IMR-90 (cell line): ENCODE results near the gene TMEM60. TPM values are rescaled to one million over a fixed set of nuclear protein-coding genes. Genes with fewer than 3 reads are reported as not detected.

ENCODE experiments used
- ATAC-seq: fragments of 200-7000 bp; cut with Tn5 transposase; 2 replicates; pipeline ENCODE4 v1.9.1; 2020; ENCODE audit warnings: low read depth, mild to moderate bottlenecking, moderate library complexity
- BruUV-seq: library from RNA; stranded (reverse); fragments of 400-500 nt; replicated peaks from 2 replicates; lab custom pipeline; 2021; lab: Mats Ljungman, UMichigan
- CTCF ChIA-PET: fragments of 300-600 bp; formaldehyde crosslinking; extraction: SDS; loops from one replicate; lab custom pipeline; 2021; ENCODE audit warnings: antibody characterized with exemption; lab: Yijun Ruan, JAX
- POLR2A ChIA-PET: fragments of 300-600 bp; sonication (Branson Sonifier 250); formaldehyde crosslinking; loops from one replicate; lab custom pipeline; 2022; ENCODE audit warnings: antibody characterized with exemption; ENCODE audit not compliant: unreplicated experiment; lab: Charles Lee
- DNase-seq: peaks from one replicate; pipeline ENCODE4 v3.0.0; 2013
- H2AFZ ChIP-seq: replicated peaks from 2 replicates; pipeline ENCODE3; 2013; ENCODE audit warnings: low read length, mild to moderate bottlenecking; ENCODE audit not compliant: poor library complexity
- H2AK5ac ChIP-seq: 2 replicates; pipeline ENCODE4 v1.6.1; 2013; ENCODE audit warnings: low read depth, low read length, inconsistent platforms
- H2AK9ac ChIP-seq: replicated peaks from 2 replicates; pipeline ENCODE3; 2013; ENCODE audit warnings: mild to moderate bottlenecking, low read depth, low read length, moderate library complexity; ENCODE audit not compliant: poor library complexity
- H2BK120ac ChIP-seq: 2 replicates; pipeline ENCODE4 v1.6.1; 2013; ENCODE audit warnings: low read depth, low read length, inconsistent platforms
- H2BK15ac ChIP-seq: 3 replicates; pipeline ENCODE4 v1.6.1; 2013; ENCODE audit warnings: low read depth, low read length, inconsistent platforms
- H2BK20ac ChIP-seq: 2 replicates; pipeline ENCODE4 v1.6.1; 2013; ENCODE audit warnings: low read depth, mild to moderate bottlenecking, inconsistent platforms, low read length, moderate library complexity
- H2BK5ac ChIP-seq: 2 replicates; pipeline ENCODE4 v1.6.1; 2013; ENCODE audit warnings: mild to moderate bottlenecking, low read depth, low read length, inconsistent platforms; ENCODE audit not compliant: poor library complexity, severe bottlenecking
- H3K14ac ChIP-seq: replicated peaks from 2 replicates; pipeline ENCODE4 v1.6.1; 2013; ENCODE audit warnings: low read depth, low read length, inconsistent platforms
- H3K18ac ChIP-seq: 2 replicates; pipeline ENCODE4 v1.6.1; 2013; ENCODE audit warnings: low read depth, low read length, control low read depth
- H3K23ac ChIP-seq: 2 replicates; pipeline ENCODE4 v1.6.1; 2013; ENCODE audit warnings: low read depth, low read length, inconsistent platforms
- H3K27ac ChIP-seq: 2 replicates; pipeline ENCODE4 v1.5.1; 2013; ENCODE audit warnings: mild to moderate bottlenecking, control low read depth, low read length; ENCODE audit not compliant: insufficient read depth
- H3K27me3 ChIP-seq: 2 replicates; pipeline ENCODE4 v1.6.1; 2013; ENCODE audit warnings: low read length; ENCODE audit not compliant: control insufficient read depth, insufficient read depth
- H3K36me3 ChIP-seq: 2 replicates; pipeline ENCODE4 v1.6.1; 2013; ENCODE audit warnings: low read length, mixed read lengths; ENCODE audit not compliant: control insufficient read depth, insufficient read depth
- H3K4ac ChIP-seq: 2 replicates; pipeline ENCODE4 v1.6.1; 2013; ENCODE audit warnings: low read depth, low read length, inconsistent platforms
- H3K4me1 ChIP-seq: 2 replicates; pipeline ENCODE4 v1.6.1; 2013; ENCODE audit warnings: low read length, mixed read lengths; ENCODE audit not compliant: control insufficient read depth, insufficient read depth
- H3K4me2 ChIP-seq: 2 replicates; pipeline ENCODE4 v1.6.1; 2013; ENCODE audit warnings: low read depth, mild to moderate bottlenecking, control low read depth, low read length, moderate library complexity
- H3K4me3 ChIP-seq: 2 replicates; pipeline ENCODE4 v1.5.1; 2013; ENCODE audit warnings: low read depth, mild to moderate bottlenecking, control low read depth, low read length, moderate library complexity; ENCODE audit not compliant: insufficient read depth
- H3K56ac ChIP-seq: 2 replicates; pipeline ENCODE4 v1.6.1; 2013; ENCODE audit warnings: low read length, inconsistent platforms; ENCODE audit not compliant: insufficient read depth; ENCODE audit errors: extremely low read depth
- H3K79me1 ChIP-seq, 2 experiments: 2 replicates each; pipeline ENCODE4 v1.6.1; 2013; ENCODE audit warnings: low read length in 2 of 2, inconsistent platforms in 1 of 2, low read depth in 1 of 2
- H3K9ac ChIP-seq: 2 replicates; pipeline ENCODE4 v1.6.1; 2013; ENCODE audit warnings: low read depth, low read length, control low read depth
- H3K9me1 ChIP-seq: 2 replicates; pipeline ENCODE4 v1.6.1; 2013; ENCODE audit warnings: low read length, inconsistent platforms; ENCODE audit not compliant: insufficient read depth
- H3K9me3 ChIP-seq: 2 replicates; pipeline ENCODE4 v1.6.1; 2013; ENCODE audit warnings: low read length; ENCODE audit not compliant: control insufficient read depth, insufficient read depth
- H4K20me1 ChIP-seq: 2 replicates; pipeline ENCODE4 v1.6.1; 2013; ENCODE audit warnings: low read length, inconsistent platforms; ENCODE audit not compliant: insufficient read depth
- H4K5ac ChIP-seq: 2 replicates; pipeline ENCODE4 v1.6.1; 2013; ENCODE audit warnings: mild to moderate bottlenecking, low read depth, low read length, control low read depth
- H4K8ac ChIP-seq, 2 experiments: 2 replicates each; pipeline ENCODE4 v1.6.1; 2013; ENCODE audit warnings: low read depth in 2 of 2, low read length in 2 of 2, control low read depth in 1 of 2, inconsistent platforms in 1 of 2
- H4K91ac ChIP-seq: 2 replicates; pipeline ENCODE4 v1.6.1; 2013; ENCODE audit warnings: low read depth, low read length, inconsistent platforms; ENCODE audit not compliant: insufficient read depth
- CEBPB ChIP-seq: IDR thresholded peaks from 2 replicates; pipeline ENCODE4 v1.6.1; 2012; ENCODE audit warnings: low read depth, low read length, improper control_type of control experiment
- CHD1 ChIP-seq: IDR thresholded peaks from 2 replicates; pipeline ENCODE4 v1.6.1; 2012; ENCODE audit warnings: low read depth, low read length, improper control_type of control experiment
- FOS ChIP-seq: fragments of 150-350 bp; IDR thresholded peaks from 2 replicates; pipeline ENCODE4 v1.6.1; 2016; ENCODE audit warnings: low read depth, low read length
- MAFK ChIP-seq: IDR thresholded peaks from 2 replicates; pipeline ENCODE4 v1.6.1; 2012; ENCODE audit warnings: low read depth, low read length, improper control_type of control experiment
- MAZ ChIP-seq: IDR thresholded peaks from 2 replicates; pipeline ENCODE4 v1.6.1; 2012; ENCODE audit warnings: low read depth, mild to moderate bottlenecking, low read length, improper control_type of control experiment, moderate library complexity, borderline replicate concordance
- NFE2L2 ChIP-seq: fragments of 150-350 bp; IDR thresholded peaks from 2 replicates; pipeline ENCODE4 v1.6.1; 2016; ENCODE audit warnings: low read depth, mild to moderate bottlenecking, low read length
- POLR2A ChIP-seq: IDR thresholded peaks from 2 replicates; pipeline ENCODE4 v1.6.1; 2012; ENCODE audit warnings: mild to moderate bottlenecking, low read depth, low read length
- RAD21 ChIP-seq: IDR thresholded peaks from 2 replicates; pipeline ENCODE4 v1.6.1; 2012; ENCODE audit warnings: low read length, improper control_type of control experiment
- RCOR1 ChIP-seq: IDR thresholded peaks from 2 replicates; pipeline ENCODE4 v1.6.1; 2012; ENCODE audit warnings: mild to moderate bottlenecking, low read length, improper control_type of control experiment; ENCODE audit not compliant: insufficient replicate concordance
- RFX5 ChIP-seq: IDR thresholded peaks from 2 replicates; pipeline ENCODE4 v1.8.0; 2012; ENCODE audit warnings: low read depth, mild to moderate bottlenecking, low read length, moderate library complexity
- SMC3 ChIP-seq: fragments of 150-350 bp; IDR thresholded peaks from 2 replicates; pipeline ENCODE4 v1.6.1; 2016; ENCODE audit warnings: low read depth, mild to moderate bottlenecking, antibody characterized with exemption, low read length, moderate library complexity
- WGBS, 2 experiments: methylation state at CpG; one replicate each; pipeline versions ENCODE4 v1.1.5 to v1.1.7; 2013; ENCODE audit warnings: missing lambda C conversion rate in 2 of 2; ENCODE audit not compliant: insufficient read length in 1 of 2; ENCODE audit errors: extremely low coverage in 2 of 2; 5-methylcytosine and 5-hydroxymethylcytosine counted together
- dilution Hi-C: fragments of 300-500 bp; cut with HindIII; formaldehyde crosslinking; loops from one replicate; pipeline ENCODE4 v1.14.3; 2018; ENCODE audit warnings: low sequenced_read_pairs; ENCODE audit not compliant: unreplicated experiment
- in situ Hi-C: fragments of 300-500 bp; cut with MboI; formaldehyde crosslinking; loops from 3 replicates; pipeline ENCODE4 v1.14.3; 2019; ENCODE audit warnings: low sequenced_read_pairs, inconsistent platforms, mixed read lengths
- intact Hi-C: fragments of 100-400 bp; cut with micrococcal nuclease; formaldehyde crosslinking; loops from 2 replicates; pipeline ENCODE4 v1.10.0; 2022
- polyA plus RNA-seq, 3 experiments: library from polyadenylated mRNA; depleted of rRNA; stranded (reverse); fragments of >200 nt; gene quantifications; 2 replicates each; pipeline ENCODE4 v1.2.3, GENCODE V29; 2012; ENCODE audit warnings: low replicate concordance in 1 of 3
- total RNA-seq: library from RNA; depleted of rRNA; stranded (reverse); fragments of >200 nt; gene quantifications from 2 replicates; pipeline ENCODE4 v1.2.3, GENCODE V29; 2012
- TF ChIP-seq, protein P1 (sequence below): fragments of 150-350 bp; IDR thresholded peaks from 2 replicates; pipeline ENCODE4 v1.6.1; 2016; ENCODE audit warnings: low read depth, mild to moderate bottlenecking, low read length, moderate library complexity, borderline replicate concordance
- TF ChIP-seq, protein P2 (sequence below): conservative IDR thresholded peaks from 2 replicates; pipeline ENCODE4 v1.5.1; 2012; ENCODE audit warnings: mild to moderate bottlenecking, low read depth, low read length, improper control_type of control experiment

The TMEM60 gene
- total and polyA plus RNA-seq, 2 of the 4 experiments (the other 2 are of a cell fraction) = 9.9 to 17.2 TPM

DNA sequence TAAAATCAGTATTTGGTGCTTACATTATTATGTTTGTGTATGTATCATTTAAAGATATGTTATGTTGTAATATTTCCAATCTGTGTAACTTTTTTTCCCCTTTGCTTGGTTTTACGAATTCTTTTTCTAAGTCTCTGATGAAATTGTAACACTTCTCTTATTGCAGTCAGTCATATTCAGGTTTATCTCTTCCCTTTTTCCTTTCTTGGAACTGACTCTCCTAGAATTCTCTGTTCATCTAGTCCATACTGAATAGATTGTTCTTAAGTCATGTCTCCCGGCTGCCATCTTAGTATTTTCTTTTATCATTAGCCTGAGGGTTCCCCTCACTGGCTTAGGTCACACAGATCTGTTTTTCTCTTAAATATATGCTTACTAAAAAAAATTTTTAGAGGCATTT, 45.0 kb upstream of the TMEM60 start (continued):
- no peak for TF ChIP-seq RFX5
- TF ChIP-seq FOS = no peak
- TF ChIP-seq, protein P1, sequence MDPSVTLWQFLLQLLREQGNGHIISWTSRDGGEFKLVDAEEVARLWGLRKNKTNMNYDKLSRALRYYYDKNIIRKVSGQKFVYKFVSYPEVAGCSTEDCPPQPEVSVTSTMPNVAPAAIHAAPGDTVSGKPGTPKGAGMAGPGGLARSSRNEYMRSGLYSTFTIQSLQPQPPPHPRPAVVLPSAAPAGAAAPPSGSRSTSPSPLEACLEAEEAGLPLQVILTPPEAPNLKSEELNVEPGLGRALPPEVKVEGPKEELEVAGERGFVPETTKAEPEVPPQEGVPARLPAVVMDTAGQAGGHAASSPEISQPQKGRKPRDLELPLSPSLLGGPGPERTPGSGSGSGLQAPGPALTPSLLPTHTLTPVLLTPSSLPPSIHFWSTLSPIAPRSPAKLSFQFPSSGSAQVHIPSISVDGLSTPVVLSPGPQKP = no peak

DNA sequence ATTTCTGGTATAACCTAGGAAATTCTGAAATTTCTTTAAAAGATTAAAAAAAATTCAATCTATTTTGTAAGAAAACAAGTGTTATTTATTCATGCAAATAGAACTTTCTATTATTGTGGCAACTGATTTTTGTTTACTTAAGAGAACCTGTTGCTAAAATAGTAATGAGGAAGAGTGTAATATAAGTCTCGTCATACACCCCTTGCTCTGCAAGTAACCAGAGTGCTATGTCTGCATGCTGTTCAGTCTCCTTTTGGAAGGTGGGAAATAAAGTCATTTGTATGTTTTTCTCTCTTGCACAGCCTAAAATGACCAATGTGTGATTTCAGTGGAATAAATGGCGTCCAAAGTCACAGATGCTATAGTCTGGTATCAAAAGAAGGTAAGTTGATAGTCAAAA, 41.7 kb upstream of the TMEM60 start:
- WGBS, 2 experiments = no CpG with 5 or more reads among the region's 2 CpGs
- H3K23ac ChIP-seq = no peak overlapping the region
- no peak overlapping the region for H3K4ac ChIP-seq
- H3K9me1 ChIP-seq = no peaks in the 10 kb centered on the region
- no peak overlapping the region; the same call in 1 of the 2 replicates for H3K56ac ChIP-seq
- H3K79me1 ChIP-seq = peaks cover 13 to 33% of the 10 kb centered on the region in 2 experiments; a peak in 3 of 4 replicates
- no peak overlapping the region for H2BK20ac ChIP-seq
- peak overlapping the region in 1 of 2 experiments; percentile 68; a peak in 1 of 4 replicates for H4K8ac ChIP-seq
- BruUV-seq = no TSS peak
- no peak overlapping the region for H3K4me2 ChIP-seq
- H4K91ac ChIP-seq = no peak overlapping the region
- dilution Hi-C loops (no loop called here), in situ Hi-C loops (no loop called here), intact Hi-C loops (no loop called here)
- DNase-seq (no peak), ATAC-seq (no peak)
- no peaks in the 10 kb centered on the region for H3K36me3 ChIP-seq
- no peak overlapping the region for H3K27ac ChIP-seq
- H3K4me3 ChIP-seq = no peak overlapping the region
- H3K4me1 ChIP-seq = 0 out of 2 replicates have a peak, but pooled peaks cover 3% of the 10 kb centered on the region
- no peak overlapping the region for H2AFZ ChIP-seq
- no peak overlapping the region for H2BK120ac ChIP-seq
- no peaks in the 10 kb centered on the region for H4K20me1 ChIP-seq
- ChIA-PET POLR2A (no interaction called here), CTCF (no interaction called here)
- no peak overlapping the region for H2AK9ac ChIP-seq
- H2BK15ac ChIP-seq = no peak overlapping the region
- H2AK5ac ChIP-seq = no peak overlapping the region
- H3K18ac ChIP-seq = no peak overlapping the region
- no peak overlapping the region for H3K14ac ChIP-seq
- no peaks in the 10 kb centered on the region for H3K9me3 ChIP-seq
- H3K27me3 ChIP-seq = no peaks in the 10 kb centered on the region
- H3K9ac ChIP-seq = no peak overlapping the region
- H4K5ac ChIP-seq = no peak overlapping the region
- H2BK5ac ChIP-seq = no peak overlapping the region
- TF ChIP-seq MAFK (no peak), POLR2A (no peak), NFE2L2 (no peak), CEBPB (no peak), FOS (no peak), CHD1 (no peak), RFX5 (no peak), RAD21 (no peak), RCOR1 (no peak), MAZ (no peak), SMC3 (no peak)
- TF ChIP-seq, protein P2, sequence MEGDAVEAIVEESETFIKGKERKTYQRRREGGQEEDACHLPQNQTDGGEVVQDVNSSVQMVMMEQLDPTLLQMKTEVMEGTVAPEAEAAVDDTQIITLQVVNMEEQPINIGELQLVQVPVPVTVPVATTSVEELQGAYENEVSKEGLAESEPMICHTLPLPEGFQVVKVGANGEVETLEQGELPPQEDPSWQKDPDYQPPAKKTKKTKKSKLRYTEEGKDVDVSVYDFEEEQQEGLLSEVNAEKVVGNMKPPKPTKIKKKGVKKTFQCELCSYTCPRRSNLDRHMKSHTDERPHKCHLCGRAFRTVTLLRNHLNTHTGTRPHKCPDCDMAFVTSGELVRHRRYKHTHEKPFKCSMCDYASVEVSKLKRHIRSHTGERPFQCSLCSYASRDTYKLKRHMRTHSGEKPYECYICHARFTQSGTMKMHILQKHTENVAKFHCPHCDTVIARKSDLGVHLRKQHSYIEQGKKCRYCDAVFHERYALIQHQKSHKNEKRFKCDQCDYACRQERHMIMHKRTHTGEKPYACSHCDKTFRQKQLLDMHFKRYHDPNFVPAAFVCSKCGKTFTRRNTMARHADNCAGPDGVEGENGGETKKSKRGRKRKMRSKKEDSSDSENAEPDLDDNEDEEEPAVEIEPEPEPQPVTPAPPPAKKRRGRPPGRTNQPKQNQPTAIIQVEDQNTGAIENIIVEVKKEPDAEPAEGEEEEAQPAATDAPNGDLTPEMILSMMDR = no peak
- TF ChIP-seq, protein P1 = no peak
